MCF 10A (cell line): ENCODE results near the gene CHL1. TPM values are rescaled to one million over a fixed set of nuclear protein-coding genes. Genes with fewer than 3 reads are reported as not detected.

Source experiments
- BruUV-seq: library from RNA; stranded (reverse); fragments of 400-500 nt; replicated peaks from 2 replicates; lab custom pipeline; 2021; lab: Mats Ljungman, UMichigan
- CTCF ChIA-PET: fragments of 300-600 bp; sonication (Branson Sonifier 250); formaldehyde crosslinking; extraction: SDS; loops from one replicate; lab custom pipeline; 2021; ENCODE audit warnings: antibody characterized with exemption, inconsistent platforms; lab: Yijun Ruan, JAX
- POLR2A ChIA-PET: fragments of 300-600, 350-650 bp; sonication (Branson Sonifier 250); formaldehyde crosslinking; extraction: SDS; loops from one replicate; lab custom pipeline; 2020; ENCODE audit warnings: antibody characterized with exemption, inconsistent platforms; lab: Yijun Ruan, JAX
- DNase-seq: peaks from one replicate; pipeline ENCODE4 v3.0.0-alpha.2; 2018; ENCODE audit not compliant: unreplicated experiment
- H3K27ac Mint-ChIP-seq: one replicate; pipeline ENCODE4 v1.8.0; 2022; ENCODE audit warnings: mild to moderate bottlenecking, low read depth, mixed read lengths; ENCODE audit not compliant: unreplicated experiment
- H3K27me3 Mint-ChIP-seq: one replicate; pipeline ENCODE4 v1.8.0; 2022; ENCODE audit warnings: mixed read lengths; ENCODE audit not compliant: insufficient read depth, unreplicated experiment
- H3K36me3 Mint-ChIP-seq: one replicate; pipeline ENCODE4 v1.8.0; 2022; ENCODE audit warnings: mild to moderate bottlenecking, moderate library complexity, mixed read lengths; ENCODE audit not compliant: insufficient read depth, unreplicated experiment
- H3K4me1 Mint-ChIP-seq: one replicate; pipeline ENCODE4 v1.8.0; 2022; ENCODE audit warnings: mixed read lengths; ENCODE audit not compliant: insufficient read depth, unreplicated experiment
- H3K4me3 Mint-ChIP-seq: one replicate; pipeline ENCODE4 v1.8.0; 2022; ENCODE audit warnings: mild to moderate bottlenecking, moderate library complexity, mixed read lengths; ENCODE audit not compliant: unreplicated experiment
- H3K9me3 Mint-ChIP-seq: one replicate; pipeline ENCODE4 v1.8.0; 2022; ENCODE audit warnings: mixed read lengths; ENCODE audit not compliant: unreplicated experiment
- intact Hi-C: fragments of 100-400 bp; cut with micrococcal nuclease; formaldehyde crosslinking; loops from 2 replicates; pipeline ENCODE4 v1.14.1; 2022
- total RNA-seq: library from RNA; stranded (reverse); gene quantifications from 2 replicates; pipeline ENCODE4 v1.2.3, GENCODE V29; 2022
- TF ChIP-seq, protein P1 (sequence below): fragments of 200-600 bp; IDR thresholded peaks from one replicate; pipeline ENCODE4 v1.8.0; 2022; ENCODE audit warnings: antibody characterized with exemption, mild to moderate bottlenecking; ENCODE audit not compliant: unreplicated experiment

CHL1 gene
- total RNA-seq, 1 experiment from 2014 or later = not detected

DNA sequence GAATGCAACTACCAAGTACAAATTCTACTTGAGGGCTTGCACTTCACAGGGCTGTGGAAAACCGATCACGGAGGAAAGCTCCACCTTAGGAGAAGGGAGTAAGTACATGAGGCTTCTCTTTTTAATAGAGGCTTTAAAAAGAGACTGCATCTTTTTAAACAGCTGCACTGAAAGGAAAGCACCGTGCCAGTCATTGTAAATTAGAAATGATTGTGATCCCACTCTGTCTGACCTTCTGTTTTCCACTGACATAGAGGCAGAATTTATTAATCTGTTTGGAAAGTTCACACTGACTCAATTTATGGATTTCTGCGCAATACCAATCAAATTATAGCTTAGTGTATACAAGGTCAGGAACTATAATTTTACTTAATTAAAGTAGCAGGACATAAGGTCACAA, 198.2 kb downstream of the CHL1 start:
- CTCF ChIA-PET = interaction anchor here (0.6 to 1.1 kb wide), 4 partner anchors 11 to 57 kb away, joined by 3 to 5 read pairs (median 3); no protein-coding TSS in a partner anchor
- TF ChIP-seq, protein P1, sequence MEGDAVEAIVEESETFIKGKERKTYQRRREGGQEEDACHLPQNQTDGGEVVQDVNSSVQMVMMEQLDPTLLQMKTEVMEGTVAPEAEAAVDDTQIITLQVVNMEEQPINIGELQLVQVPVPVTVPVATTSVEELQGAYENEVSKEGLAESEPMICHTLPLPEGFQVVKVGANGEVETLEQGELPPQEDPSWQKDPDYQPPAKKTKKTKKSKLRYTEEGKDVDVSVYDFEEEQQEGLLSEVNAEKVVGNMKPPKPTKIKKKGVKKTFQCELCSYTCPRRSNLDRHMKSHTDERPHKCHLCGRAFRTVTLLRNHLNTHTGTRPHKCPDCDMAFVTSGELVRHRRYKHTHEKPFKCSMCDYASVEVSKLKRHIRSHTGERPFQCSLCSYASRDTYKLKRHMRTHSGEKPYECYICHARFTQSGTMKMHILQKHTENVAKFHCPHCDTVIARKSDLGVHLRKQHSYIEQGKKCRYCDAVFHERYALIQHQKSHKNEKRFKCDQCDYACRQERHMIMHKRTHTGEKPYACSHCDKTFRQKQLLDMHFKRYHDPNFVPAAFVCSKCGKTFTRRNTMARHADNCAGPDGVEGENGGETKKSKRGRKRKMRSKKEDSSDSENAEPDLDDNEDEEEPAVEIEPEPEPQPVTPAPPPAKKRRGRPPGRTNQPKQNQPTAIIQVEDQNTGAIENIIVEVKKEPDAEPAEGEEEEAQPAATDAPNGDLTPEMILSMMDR = no peak
- Mint-ChIP-seq H3K4me3 (no peak overlapping the region), H3K4me1 (no peaks in the 10 kb centered on the region), H3K27ac (no peak overlapping the region), H3K27me3 (no peaks in the 10 kb centered on the region), H3K9me3 (no peaks in the 10 kb centered on the region), H3K36me3 (no peaks in the 10 kb centered on the region)
- intact Hi-C loops = no loop called here
- no TSS peak for BruUV-seq
- POLR2A ChIA-PET = no interaction called here
- no peak for DNase-seq

DNA sequence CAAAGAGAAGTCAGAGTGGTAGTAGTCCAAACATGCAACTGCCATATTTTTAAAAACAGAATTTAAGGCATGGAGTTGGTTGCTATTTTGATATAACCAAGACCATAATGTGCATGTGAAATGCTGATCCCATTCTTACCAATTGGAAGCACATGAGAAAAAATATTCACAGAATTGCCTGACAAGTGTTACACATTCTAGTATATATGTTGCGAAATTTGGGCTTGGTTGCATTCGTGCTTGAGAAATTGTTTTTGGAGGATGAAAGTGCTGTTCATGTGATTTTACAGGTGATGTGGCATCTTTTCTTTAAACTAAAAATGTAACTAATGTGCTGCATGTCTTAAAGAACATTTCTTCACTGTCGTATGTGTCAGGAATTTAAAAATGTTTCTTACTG, 199.7 kb downstream of the CHL1 start:
- DNase-seq = peak; percentile 16
- no peak overlapping the region for H3K4me3 Mint-ChIP-seq
- no peaks in the 10 kb centered on the region for H3K4me1 Mint-ChIP-seq

DNA sequence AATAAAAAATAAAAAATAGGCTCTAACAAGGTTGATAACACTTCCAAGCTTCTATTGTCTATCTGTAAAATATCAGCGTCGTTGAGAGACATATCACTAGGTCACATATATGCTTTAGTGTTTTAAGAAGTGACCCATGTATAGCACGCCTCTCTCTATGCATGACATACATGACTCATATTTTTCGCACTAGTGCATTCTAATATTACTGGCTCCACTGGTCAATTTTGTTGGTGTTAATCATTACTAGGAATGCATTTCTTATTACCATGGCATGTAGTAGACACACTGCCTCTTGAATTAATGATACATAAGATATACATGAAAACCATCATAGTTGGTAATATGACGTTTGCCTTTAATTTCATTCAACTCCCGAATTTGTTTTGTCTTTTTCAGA, 203.1 kb downstream of the CHL1 start:
- Mint-ChIP-seq H3K27me3 (peaks cover 11% of the 10 kb centered on the region), H3K36me3 (no peaks in the 10 kb centered on the region), H3K9me3 (no peaks in the 10 kb centered on the region), H3K4me1 (no peaks in the 10 kb centered on the region), H3K27ac (no peak overlapping the region), H3K4me3 (no peak overlapping the region)
- intact Hi-C loops = no loop called here
- BruUV-seq = no TSS peak
- CTCF ChIA-PET = no interaction called here
- DNase-seq = no peak
- POLR2A ChIA-PET = no interaction called here
- TF ChIP-seq, protein P1 = no peak

More for the DNA sequence above, 199.7 kb downstream of the CHL1 start:
- no TSS peak for BruUV-seq
- H3K36me3 Mint-ChIP-seq = no peaks in the 10 kb centered on the region
- ChIA-PET POLR2A (no interaction called here), CTCF (no interaction called here)
- intact Hi-C loops = no loop called here
- H3K27me3 Mint-ChIP-seq = no peaks in the 10 kb centered on the region
- TF ChIP-seq, protein P1 = no peak
- H3K27ac Mint-ChIP-seq = no peak overlapping the region
- H3K9me3 Mint-ChIP-seq = no peaks in the 10 kb centered on the region

DNA sequence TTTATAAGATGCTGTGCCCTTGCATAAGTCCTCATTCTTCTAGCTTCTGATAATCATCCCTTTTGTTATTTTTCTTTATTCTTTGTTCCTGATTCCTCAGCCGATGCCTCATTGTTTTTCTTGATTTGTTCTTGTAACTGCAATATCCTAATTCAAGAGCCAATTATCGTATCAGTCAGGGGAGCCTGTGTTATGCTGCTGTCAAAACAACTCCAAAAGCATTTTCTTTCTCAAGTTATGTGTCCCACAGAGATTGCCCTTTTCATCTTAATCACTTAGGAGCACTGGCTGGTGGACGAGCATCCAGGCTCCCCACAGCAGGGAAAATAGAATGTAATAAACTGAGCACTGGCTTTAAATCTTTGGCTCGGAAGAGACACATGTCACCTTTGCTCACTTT, 207.3 kb downstream of the CHL1 start:
- intact Hi-C loops = no loop called here
- CTCF ChIA-PET = interaction anchor here (0.6 kb wide), 1 partner anchor 73 kb away, joined by 3 read pairs; no protein-coding TSS in a partner anchor
- Mint-ChIP-seq H3K9me3 (no peaks in the 10 kb centered on the region), H3K4me3 (no peak overlapping the region), H3K4me1 (no peaks in the 10 kb centered on the region), H3K27me3 (peaks cover 11% of the 10 kb centered on the region), H3K27ac (no peak overlapping the region), H3K36me3 (no peaks in the 10 kb centered on the region)
- POLR2A ChIA-PET = no interaction called here
- BruUV-seq = no TSS peak
- TF ChIP-seq, protein P1 = no peak
- no peak for DNase-seq
